AG09319 (cell line): Measurements from ENCODE around the gene DOK7.

Source experiments
- DNase-seq: peaks from one replicate; pipeline ENCODE4 v3.0.0-alpha.2; 2010; ENCODE audit warnings: low read depth; ENCODE audit errors: extremely low read depth
- TF ChIP-seq, protein P1 (sequence below): IDR thresholded peaks from 2 replicates; pipeline ENCODE4 v1.5.1; 2011; ENCODE audit warnings: low read depth, mild to moderate bottlenecking, inconsistent platforms, low read length, moderate library complexity

DOK7 gene

DNA sequence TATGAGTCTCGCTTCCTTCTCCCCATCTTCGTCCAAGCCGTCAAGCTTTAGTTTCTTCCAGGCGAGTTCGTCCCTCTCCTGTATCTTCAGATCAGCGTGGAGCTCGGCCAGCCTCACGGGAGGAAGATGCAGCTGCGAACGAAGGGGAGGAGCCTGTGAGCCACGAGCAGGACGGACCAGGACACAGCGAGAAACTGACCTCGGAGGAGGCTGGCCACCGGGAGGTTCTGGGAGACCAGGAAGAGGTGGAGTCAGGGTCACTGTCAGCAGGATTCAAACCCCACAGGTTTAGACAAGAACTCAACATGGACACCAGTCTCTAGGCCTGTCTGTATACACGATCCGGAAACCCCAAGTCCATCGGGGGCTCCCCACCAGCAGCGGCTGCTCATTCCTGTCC, 61.8 kb downstream of the DOK7 start:
- TF ChIP-seq, protein P1, sequence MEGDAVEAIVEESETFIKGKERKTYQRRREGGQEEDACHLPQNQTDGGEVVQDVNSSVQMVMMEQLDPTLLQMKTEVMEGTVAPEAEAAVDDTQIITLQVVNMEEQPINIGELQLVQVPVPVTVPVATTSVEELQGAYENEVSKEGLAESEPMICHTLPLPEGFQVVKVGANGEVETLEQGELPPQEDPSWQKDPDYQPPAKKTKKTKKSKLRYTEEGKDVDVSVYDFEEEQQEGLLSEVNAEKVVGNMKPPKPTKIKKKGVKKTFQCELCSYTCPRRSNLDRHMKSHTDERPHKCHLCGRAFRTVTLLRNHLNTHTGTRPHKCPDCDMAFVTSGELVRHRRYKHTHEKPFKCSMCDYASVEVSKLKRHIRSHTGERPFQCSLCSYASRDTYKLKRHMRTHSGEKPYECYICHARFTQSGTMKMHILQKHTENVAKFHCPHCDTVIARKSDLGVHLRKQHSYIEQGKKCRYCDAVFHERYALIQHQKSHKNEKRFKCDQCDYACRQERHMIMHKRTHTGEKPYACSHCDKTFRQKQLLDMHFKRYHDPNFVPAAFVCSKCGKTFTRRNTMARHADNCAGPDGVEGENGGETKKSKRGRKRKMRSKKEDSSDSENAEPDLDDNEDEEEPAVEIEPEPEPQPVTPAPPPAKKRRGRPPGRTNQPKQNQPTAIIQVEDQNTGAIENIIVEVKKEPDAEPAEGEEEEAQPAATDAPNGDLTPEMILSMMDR, result no peak
- no peak for DNase-seq

DNA sequence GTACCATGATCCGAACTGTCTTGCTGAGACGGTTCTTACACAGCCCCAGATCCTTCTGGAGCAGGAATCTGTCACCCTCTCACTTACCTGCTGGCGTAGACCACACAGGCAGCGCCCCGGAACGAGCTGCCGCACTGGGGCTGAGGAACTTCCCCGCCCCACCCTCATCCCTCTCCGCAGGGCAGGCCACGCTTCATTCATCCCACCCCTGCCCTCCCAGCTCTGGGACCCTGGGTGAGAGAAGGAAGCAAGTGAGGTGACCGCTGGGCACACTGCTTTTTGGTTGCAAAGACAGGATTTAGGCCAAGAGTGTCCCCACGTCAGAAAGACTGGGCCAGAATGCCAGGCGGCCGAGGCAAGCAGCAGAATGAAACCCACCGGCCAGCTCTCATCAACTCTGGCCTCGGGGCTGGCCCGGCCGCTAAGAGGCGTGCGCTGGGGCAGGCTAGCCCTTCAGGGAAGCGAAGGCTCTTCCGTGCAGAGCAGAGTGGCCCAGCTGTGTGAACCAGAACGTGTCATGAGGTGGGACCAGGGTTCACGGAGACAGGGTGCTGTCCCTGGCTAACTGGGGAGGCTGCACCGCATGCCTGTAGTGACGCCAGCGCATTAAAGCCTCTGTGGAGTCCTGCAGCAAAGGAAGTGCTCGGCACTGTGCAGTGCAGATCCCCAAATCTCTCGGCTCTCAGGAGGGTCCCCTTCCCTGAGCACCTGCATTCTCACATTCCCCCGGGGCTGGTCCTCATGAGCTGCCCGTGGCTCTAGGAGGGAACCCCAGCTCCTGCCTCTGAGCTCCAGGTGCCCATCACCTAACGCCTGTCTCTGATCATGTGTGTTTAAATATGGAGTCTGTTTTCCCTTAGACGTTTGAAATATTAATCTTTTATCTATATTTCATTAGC, 62.7 kb downstream of the DOK7 start:
- TF ChIP-seq, protein P1, result no peak
- no peak for DNase-seq

DNA sequence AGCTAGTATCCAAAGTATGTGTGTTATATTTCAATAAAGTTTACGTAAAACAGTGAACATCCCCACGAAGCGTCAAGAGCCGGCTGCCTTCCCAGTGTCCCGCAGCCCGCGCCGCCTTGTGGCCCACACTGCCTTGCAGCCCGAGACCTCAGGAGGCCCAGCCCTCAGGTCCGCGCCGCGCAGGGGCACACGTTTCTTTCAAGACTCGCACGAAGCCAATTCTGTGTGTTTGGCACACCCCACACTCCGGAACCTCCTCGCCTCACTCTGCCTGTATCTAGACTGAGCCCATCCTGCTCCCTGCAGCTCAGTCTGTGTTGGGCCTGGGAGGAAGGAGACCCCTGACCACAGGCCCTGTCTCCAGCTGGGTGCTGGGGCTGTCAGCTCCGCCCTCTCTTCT, 63.4 kb downstream of the DOK7 start:
- no peak for DNase-seq
- TF ChIP-seq, protein P1, result no peak

DNA sequence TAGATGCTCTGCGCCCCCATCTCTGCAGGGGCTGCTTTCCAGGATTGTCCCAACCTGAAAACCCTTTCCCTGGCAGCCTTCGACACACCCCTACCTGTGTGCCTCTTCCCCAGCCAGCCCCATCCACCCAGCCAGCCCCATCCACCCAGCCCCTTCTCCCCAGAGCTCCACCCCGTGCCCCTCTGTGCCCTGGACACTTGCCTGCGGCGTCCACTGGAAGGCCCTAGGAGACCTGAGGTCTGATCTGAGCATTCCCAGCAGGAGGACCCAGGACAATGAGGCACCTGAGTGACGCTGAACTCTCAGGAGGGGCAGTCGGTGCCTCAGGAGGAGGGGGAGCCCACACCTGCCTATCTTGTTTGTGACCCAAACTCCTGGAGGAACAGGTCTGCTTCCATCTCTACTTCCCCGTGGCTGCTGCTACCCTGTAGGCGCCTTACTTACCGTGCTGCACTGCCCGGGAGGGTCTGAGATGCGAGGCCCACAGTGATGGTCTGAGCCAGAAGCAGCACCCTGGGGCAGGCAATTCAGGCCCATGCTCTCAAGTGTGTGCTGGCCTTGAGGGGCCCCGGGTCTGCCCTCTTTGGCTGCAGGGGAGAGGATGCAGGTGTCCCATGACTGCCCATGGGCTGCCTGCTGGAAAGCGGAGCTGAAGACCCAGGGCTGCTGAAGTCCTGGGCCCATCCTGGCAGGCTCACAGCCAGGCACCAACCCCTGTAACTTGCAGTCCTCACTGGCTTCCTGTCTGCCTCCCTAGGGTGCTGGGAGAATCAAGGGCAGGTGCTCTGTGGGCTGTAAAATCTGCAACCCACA, 64.2 kb downstream of the DOK7 start:
- TF ChIP-seq, protein P1, result no peak
- DNase-seq, result no peak

DNA sequence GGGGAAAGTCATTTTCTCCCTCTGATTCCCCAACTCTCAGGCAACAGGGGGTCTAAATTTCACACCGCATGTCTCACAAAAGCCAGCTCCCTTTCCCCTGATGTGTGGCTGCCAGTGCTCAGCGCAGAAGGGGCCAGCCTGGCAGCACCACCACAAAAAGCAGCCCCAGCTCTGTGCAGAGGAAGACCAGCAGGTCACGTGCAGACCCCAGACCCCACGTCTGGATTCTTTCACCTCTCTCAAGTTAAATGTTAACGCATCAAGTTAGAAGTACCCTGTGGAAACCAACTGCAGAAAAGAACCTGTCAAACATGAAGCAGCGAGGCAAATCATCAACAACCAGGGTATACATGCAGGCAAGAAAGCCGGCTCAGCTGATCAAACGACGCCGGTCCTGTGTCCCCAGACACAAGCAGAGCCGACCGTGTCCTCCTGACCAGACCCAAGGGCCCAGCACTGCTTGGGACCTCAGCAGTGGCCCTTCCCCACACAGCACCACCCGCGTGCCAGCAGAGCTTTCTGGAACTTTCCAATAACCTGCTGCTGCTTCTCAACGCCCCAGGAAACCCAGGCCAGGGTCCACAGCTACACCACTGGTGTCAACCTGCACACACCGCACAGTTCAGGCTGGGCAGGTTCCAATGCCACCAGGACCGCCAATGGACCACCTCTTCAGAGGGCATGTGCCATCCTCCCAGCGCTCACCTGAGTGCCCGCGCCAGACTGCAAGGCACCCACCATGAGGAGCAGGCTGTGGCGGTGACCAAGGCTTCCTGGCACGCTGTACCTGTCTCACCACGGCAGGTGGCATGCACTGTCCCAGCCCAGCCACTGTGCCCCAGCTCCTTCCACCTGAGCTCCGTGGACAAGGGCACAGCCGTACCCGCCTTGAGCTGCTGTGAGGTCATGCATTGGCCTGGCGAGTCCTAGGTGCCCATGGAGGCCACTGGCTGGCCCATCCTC, 65.1 kb downstream of the DOK7 start:
- no peak for DNase-seq
- TF ChIP-seq, protein P1, result no peak

DNA sequence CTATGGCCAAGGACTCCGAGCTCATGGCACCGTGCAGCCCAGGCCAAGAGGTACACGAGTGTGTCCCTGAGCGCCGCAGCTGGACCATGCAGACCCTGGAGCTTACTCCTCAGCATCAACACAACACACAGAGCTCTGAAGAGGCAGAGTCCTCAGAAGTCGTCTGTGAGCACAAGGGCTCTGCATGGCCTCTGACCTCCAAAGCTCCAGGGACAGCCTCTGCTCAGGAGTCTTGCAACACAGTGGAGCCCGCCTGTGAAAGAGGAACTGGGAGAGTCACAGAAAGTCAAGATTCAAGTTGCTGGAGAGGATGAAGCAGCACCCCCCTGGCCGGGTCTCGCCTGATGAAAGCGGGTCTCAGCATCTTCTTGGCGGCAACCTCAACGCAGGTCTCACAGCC, 66.3 kb downstream of the DOK7 start:
- no peak for DNase-seq
- TF ChIP-seq, protein P1, result no peak
